Neutrophil (primary cell): ENCODE measurements around the gene SLMAP.

Experiments used
- H3K27ac ChIP-seq: fragments of 200-600 bp; sonication (generic); 2 replicates; pipeline ENCODE4 v1.5.1; 2016; ENCODE audit warnings: mild to moderate bottlenecking, moderate library complexity
- H3K27me3 ChIP-seq: fragments of 200-600 bp; sonication (generic); 2 replicates; pipeline ENCODE4 v1.6.0; 2016; ENCODE audit warnings: mild to moderate bottlenecking
- H3K36me3 ChIP-seq: fragments of 200-600 bp; sonication (generic); 2 replicates; pipeline ENCODE4 v1.5.1; 2017
- H3K4me1 ChIP-seq, 2 experiments: fragments of 200-600 bp in 1 of 2; sonication (generic) in 1 of 2; 1 replicate in 1 of 2; 2 replicates in 1 of 2; pipeline versions ENCODE4 v1.5.1 to v1.6.1; 2013 to 2016; ENCODE audit warnings: low read depth in 1 of 2, low read length in 1 of 2, mild to moderate bottlenecking in 1 of 2, moderate library complexity in 1 of 2; ENCODE audit not compliant: control insufficient read depth in 1 of 2, insufficient read depth in 1 of 2
- H3K4me3 ChIP-seq, 2 experiments: fragments of 200-600 bp in 1 of 2; sonication (generic) in 1 of 2; 1 replicate in 1 of 2; 2 replicates in 1 of 2; pipeline ENCODE4 v1.5.1; 2013 to 2016; ENCODE audit warnings: low read depth in 1 of 2, low read length in 1 of 2, mild to moderate bottlenecking in 1 of 2, moderate library complexity in 1 of 2
- H3K9me3 ChIP-seq: fragments of 200-600 bp; sonication (generic); 2 replicates; pipeline ENCODE4 v1.5.1; 2016
- CTCF ChIP-seq: fragments of 200-600 bp; sonication (generic); IDR thresholded peaks from 2 replicates; pipeline ENCODE4 v1.5.1; 2016; ENCODE audit warnings: antibody characterized with exemption

The SLMAP gene

DNA sequence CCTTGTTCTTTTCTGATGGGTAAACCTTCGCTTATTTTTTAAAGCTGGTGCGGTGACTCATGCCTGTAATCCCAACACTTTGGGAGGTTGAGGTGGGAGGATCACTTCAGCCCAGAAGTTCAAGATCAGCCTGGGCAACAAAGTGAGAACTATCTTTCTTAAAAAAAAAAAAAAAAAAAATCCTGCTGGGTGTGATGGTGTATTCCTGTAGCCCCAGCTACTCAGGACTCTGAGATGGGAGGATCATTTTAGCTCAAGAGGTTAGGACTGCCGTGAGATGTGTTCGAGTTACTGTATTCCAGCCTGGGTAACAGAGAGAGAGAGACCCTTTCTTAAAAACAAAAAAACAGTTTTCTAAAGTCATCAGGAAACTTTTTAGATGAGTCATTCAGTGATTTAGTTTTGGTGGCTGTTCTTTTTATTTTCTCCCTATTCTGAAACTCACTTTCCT is 37.7 kb downstream of the SLMAP start:
- H3K4me1 ChIP-seq = peaks cover 59 to 65% of the 10 kb centered on the region in 2 experiments
- no peak for TF ChIP-seq CTCF
- H3K27me3 ChIP-seq = no peaks in the 10 kb centered on the region
- peak overlapping the region; percentile 87 for H3K27ac ChIP-seq
- H3K9me3 ChIP-seq = no peaks in the 10 kb centered on the region
- H3K36me3 ChIP-seq = no peaks in the 10 kb centered on the region
- H3K4me3 ChIP-seq = no peak overlapping the region

DNA sequence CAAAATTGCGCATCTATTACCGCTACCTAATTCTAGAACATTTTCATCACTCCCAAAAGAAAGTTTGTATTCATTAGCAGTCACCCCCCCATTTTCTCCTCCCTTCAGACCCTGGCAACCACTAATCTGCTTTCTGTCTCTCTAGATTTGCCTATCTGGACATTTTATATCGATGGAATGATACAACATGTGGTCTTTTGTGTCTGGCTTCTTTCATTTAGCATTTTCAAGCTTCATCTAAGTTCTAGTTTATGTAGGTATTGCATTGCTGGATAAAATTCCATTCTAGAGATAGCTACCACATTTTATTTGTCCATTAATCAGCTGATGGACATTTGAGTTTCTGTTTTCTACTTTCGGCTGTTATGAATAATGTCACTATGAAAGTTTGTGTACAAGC is 38.4 kb downstream of the SLMAP start:
- H3K4me1 ChIP-seq = peaks cover 52 to 57% of the 10 kb centered on the region in 2 experiments
- no peak overlapping the region for H3K4me3 ChIP-seq
- no peak for TF ChIP-seq CTCF
- H3K27ac ChIP-seq = peak overlapping the region; percentile 87
- H3K36me3 ChIP-seq = no peaks in the 10 kb centered on the region
- H3K27me3 ChIP-seq = no peaks in the 10 kb centered on the region
- H3K9me3 ChIP-seq = no peaks in the 10 kb centered on the region

DNA sequence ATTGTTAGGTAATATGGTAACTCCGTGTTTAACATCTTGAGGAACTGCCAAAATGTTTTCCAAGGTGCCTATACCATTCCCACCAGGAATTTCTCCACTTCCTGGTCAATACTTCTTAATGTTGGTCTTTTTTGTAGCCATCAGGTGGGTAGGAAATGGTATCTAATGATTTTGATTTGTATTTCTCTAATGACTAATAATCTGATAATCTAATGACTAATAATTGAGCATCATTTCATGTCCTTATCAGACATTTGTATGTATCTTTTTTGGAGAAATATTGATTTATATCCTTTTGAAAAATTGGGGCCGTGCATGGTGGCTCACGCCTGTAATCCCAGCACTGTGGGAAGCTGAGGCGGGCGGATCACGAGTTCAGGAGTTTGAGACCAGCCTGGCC is 38.8 kb downstream of the SLMAP start:
- Histone ChIP-seq H3K9me3 (no peaks in the 10 kb centered on the region), H3K36me3 (no peaks in the 10 kb centered on the region), H3K27me3 (no peaks in the 10 kb centered on the region), H3K4me3 (no peak overlapping the region), H3K4me1 (peaks cover 47 to 53% of the 10 kb centered on the region in 2 experiments), H3K27ac (no peak overlapping the region)
- no peak for TF ChIP-seq CTCF

- H3K4me3 ChIP-seq = no peak overlapping the region
- peak overlapping the region; percentile 14 for H3K27ac ChIP-seq
- H3K9me3 ChIP-seq = no peaks in the 10 kb centered on the region
Observed at GRCh38 chr3:57796261-57796660, 40.2 kb downstream of the SLMAP start.

DNA sequence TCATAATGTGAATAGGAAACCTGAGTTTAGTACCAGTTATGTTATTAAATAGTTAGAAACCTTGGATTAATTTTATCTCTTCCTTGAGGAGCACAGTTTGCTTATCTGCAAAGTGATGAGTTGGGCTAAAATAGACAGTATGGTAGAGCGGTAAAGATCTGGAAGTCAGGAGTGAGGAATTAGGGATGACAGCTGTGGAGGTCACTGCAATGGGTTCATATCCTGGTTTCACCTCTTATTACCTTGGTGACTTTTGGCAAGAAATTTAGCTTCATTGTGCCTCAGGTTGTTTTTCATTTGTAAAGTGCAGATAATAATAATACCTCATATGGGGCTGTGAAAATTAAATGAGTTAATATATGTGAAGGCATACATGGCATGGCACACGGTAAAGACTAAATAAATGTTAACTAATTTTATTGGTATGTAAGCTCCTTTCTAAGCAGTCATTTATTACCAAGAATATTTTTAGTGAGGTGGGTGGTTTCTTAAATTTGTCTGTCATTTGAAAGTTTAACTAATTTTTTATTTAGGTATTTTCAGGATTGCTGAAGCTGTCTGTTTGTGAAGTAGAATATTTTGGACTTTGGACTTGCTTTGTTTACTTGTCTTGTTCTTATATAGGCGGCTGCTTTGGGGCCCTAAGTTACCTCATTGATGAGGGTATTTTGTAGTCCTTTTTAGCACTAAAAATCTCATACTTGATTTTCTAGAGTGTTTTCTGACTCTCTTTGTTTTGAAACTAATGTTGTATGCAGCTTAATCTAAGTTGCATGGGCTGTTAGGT is 41.8 kb downstream of the SLMAP start:
- peaks cover 24 to 28% of the 10 kb centered on the region in 2 experiments for H3K4me1 ChIP-seq
- H3K9me3 ChIP-seq = no peaks in the 10 kb centered on the region
- TF ChIP-seq CTCF = no peak
- no peaks in the 10 kb centered on the region for H3K27me3 ChIP-seq
- no peak overlapping the region for H3K4me3 ChIP-seq
- H3K27ac ChIP-seq = no peak overlapping the region
- no peaks in the 10 kb centered on the region for H3K36me3 ChIP-seq

More at GRCh38 chr3:57796261-57796660, 40.2 kb downstream of the SLMAP start:
- no peaks in the 10 kb centered on the region for H3K36me3 ChIP-seq
- peaks cover 35 to 40% of the 10 kb centered on the region in 2 experiments for H3K4me1 ChIP-seq
- no peak for TF ChIP-seq CTCF
- no peaks in the 10 kb centered on the region for H3K27me3 ChIP-seq
